Gastroesophageal sphincter (tissue), 4 donors: ENCODE measurements around the gene ESPNL. TPM values are rescaled to one million over a fixed set of nuclear protein-coding genes. Genes with fewer than 3 reads are reported as not detected.
"Not testable (repeated sequence)": the region's sequence is repeated elsewhere in the genome, so short reads cannot be mapped to it uniquely, and the experiment has no call there.

Experiments used
- ATAC-seq: fragments of 150-250 bp; one replicate; pipeline ENCODE4 v1.9.1; 2016; ENCODE audit warnings: mild to moderate bottlenecking, moderate library complexity
- H3K27ac ChIP-seq, 4 donors: fragments of 200-600 bp; sonication (generic) in 3 of 4; 1 replicate in 3 of 4; 2 replicates in 1 of 4; pipeline ENCODE4 v1.5.1; 2016 to 2019
- H3K27me3 ChIP-seq: fragments of 200-600 bp; sonication (generic); one replicate; pipeline ENCODE4 v1.5.1; 2019
- H3K36me3 ChIP-seq, 2 donors: fragments of 200-600 bp; sonication (generic); one replicate each; pipeline ENCODE4 v1.5.1; 2019; ENCODE audit warnings: control low read depth in 1 of 2
- H3K4me1 ChIP-seq, 3 donors: fragments of 200-600 bp; sonication (generic); 1 replicate in 2 of 3; 2 replicates in 1 of 3; pipeline ENCODE4 v1.5.1; 2016 to 2019; ENCODE audit warnings: control low read depth in 2 of 3
- H3K4me3 ChIP-seq, 2 donors: fragments of 200-600 bp; sonication (generic); one replicate each; pipeline ENCODE4 v1.5.1; 2019; ENCODE audit warnings: mild to moderate bottlenecking in 1 of 2, moderate library complexity in 1 of 2
- H3K9me3 ChIP-seq, 3 donors: fragments of 200-600 bp; sonication (generic); one replicate each; pipeline ENCODE4 v1.5.1; 2017 to 2019; ENCODE audit warnings: control low read depth in 2 of 3
- CTCF ChIP-seq, 4 experiments: fragments of 200-600 bp in 2 of 4; fragments of 450-650 bp in 2 of 4; sonication (generic) in 1 of 4; IDR thresholded peaks; one replicate each; pipeline ENCODE4 v1.5.1; 2017 to 2019; ENCODE audit warnings: antibody characterized with exemption in 4 of 4, mild to moderate bottlenecking in 2 of 4, moderate library complexity in 2 of 4
- EP300 ChIP-seq: sonication (generic); formaldehyde crosslinking; IDR thresholded peaks from one replicate; pipeline ENCODE4 v1.6.1; 2017; ENCODE audit warnings: antibody characterized with exemption, mild to moderate bottlenecking
- POLR2A ChIP-seq, 2 donors: fragments of 450-650 bp; IDR thresholded peaks; one replicate each; pipeline ENCODE4 v1.6.1; 2017; ENCODE audit warnings: antibody characterized with exemption in 2 of 2, mild to moderate bottlenecking in 2 of 2, moderate library complexity in 1 of 2
- POLR2AphosphoS5 ChIP-seq: sonication (generic); formaldehyde crosslinking; IDR thresholded peaks from one replicate; pipeline ENCODE4 v1.6.1; 2017; ENCODE audit warnings: antibody characterized with exemption
- WGBS, 2 donors: methylation state at CpG; one replicate each; pipeline ENCODE4 v1.1.5; 2018; ENCODE audit warnings: low coverage in 1 of 2; 5-methylcytosine and 5-hydroxymethylcytosine counted together
- total RNA-seq, 4 donors: library from RNA; depleted of rRNA; stranded (reverse); fragments of >200 nt; gene quantifications; one replicate each; pipeline ENCODE4 v1.1.0, GENCODE V29; 2016

The ESPNL gene
- total RNA-seq, 4 donors from 2014 or later = 0.12 to 3.4 (median 0.31) TPM; not detected in 1

GRCh38 chr2:238114851-238115660 is 14.9 kb downstream of the ESPNL start:
- Histone ChIP-seq H3K27me3 (peaks cover 20% of the 10 kb centered on the region), H3K4me3 (no peak overlapping the region), H3K36me3 (no peaks in the 10 kb centered on the region), H3K9me3 (peaks cover 0 to 9% (median 0%) of the 10 kb centered on the region in 3 donors), H3K27ac (no peak overlapping the region), H3K4me1 (no peaks in the 10 kb centered on the region)
- TF ChIP-seq EP300 = no peak
- TF ChIP-seq POLR2AphosphoS5 = no peak
- no peak for TF ChIP-seq POLR2A (IDR thresholded peaks at IDR 0.05)
- no peak for TF ChIP-seq CTCF (IDR thresholded peaks at IDR 0.05)
- 88 to 100% methylated on average over 2 to 9 of the region's 32 CpGs for WGBS, 2 donors
- no peak for ATAC-seq

DNA sequence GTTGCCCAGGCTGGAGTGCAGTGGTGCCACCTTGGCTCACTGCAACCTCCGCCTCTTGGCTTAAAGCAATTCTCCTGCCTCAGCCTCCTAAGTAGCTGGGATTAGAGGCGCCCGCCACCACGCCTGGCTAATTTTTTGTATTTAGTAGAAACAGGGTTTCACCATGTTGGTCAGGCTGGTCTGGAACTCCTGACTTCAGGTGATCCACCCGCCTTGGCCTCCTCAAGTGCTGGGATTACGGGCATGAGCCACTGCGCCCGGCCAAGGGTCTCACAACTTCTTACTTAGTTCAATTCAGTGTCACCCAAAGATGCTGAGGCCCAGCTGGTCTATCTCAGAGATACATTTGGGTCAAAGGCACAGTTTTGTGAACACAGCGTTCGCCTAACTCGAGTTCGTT is 15.6 kb downstream of the ESPNL start:
- H3K4me3 ChIP-seq, H3K9me3 ChIP-seq, ATAC-seq, H3K36me3 ChIP-seq, H3K4me1 ChIP-seq, H3K27ac ChIP-seq: not testable (repeated sequence)
- H3K27me3 ChIP-seq = peaks cover 20% of the 10 kb centered on the region
- WGBS, 2 donors = 88 to 91% methylated on average over 4 to 8 of the region's 12 CpGs

DNA sequence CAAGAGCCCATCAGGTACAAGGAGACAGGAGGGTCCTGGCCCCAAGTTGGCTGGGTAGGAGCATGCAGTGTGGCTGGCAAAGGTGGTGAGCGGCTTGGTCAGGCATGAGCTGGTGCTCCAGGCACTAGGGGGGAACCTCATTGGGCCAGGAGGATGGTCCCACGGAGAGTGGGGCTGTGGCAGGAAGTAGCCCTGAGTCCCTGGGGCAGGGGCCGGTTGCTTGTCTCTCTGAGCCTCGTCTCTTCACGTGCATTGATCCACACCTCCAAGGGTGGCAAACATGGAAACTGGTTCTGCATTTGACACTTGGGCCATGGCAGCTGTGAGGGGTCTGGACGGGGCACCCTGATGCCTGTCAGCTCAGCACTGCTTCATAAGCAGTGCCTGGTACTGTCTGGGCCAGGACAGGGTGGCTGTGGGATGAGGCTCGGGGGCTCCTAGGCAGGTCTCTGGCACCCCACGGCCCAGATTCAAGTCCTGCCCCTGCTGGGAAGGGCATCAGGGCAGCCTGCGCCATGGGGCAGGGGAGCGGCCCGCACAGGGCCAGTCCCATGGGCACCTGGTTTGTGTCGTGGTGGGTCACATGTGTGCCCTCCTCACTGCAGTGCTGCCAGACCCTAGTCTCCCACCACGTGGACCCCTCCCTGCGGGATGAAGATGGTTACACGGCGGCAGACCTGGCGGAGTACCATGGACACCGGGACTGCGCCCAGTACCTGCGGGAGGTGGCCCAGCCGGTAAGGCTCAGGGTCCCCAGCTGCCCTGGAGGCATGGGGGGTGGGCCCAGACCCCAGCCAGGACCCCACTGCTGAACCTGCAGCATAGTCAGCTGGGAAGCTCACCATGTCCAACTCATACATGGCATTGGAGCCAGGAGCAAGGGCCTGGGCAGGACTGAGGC is 16.4 kb downstream of the ESPNL start:
- Histone ChIP-seq H3K4me3 (no peak overlapping the region), H3K4me1 (no peaks in the 10 kb centered on the region), H3K9me3 (peaks cover 0 to 9% (median 0%) of the 10 kb centered on the region in 3 donors), H3K27ac (no peak overlapping the region), H3K27me3 (peaks cover 20% of the 10 kb centered on the region), H3K36me3 (no peaks in the 10 kb centered on the region)
- no peak for ATAC-seq
- 76% methylated on average over 5 of the region's 21 CpGs; no CpG with 5 or more reads in 1 of the 2 donors for WGBS, 2 donors
- TF ChIP-seq CTCF (IDR thresholded peaks at IDR 0.05) (no peak), POLR2AphosphoS5 (no peak), EP300 (no peak), POLR2A (IDR thresholded peaks at IDR 0.05) (no peak)

GRCh38 chr2:238117199-238118154 is 17.3 kb downstream of the ESPNL start:
- no peaks in the 10 kb centered on the region for H3K36me3 ChIP-seq
- no peak overlapping the region for H3K4me3 ChIP-seq
- H3K27ac ChIP-seq = no peak overlapping the region
- H3K27me3 ChIP-seq = peaks cover 20% of the 10 kb centered on the region
- ATAC-seq = no peak
- 86% methylated on average over 1 of the region's 11 CpGs; no CpG with 5 or more reads in 1 of the 2 donors for WGBS, 2 donors
- no peaks in the 10 kb centered on the region for H3K4me1 ChIP-seq
- TF ChIP-seq POLR2A (IDR thresholded peaks at IDR 0.05) (no peak), EP300 (no peak), POLR2AphosphoS5 (no peak), CTCF (IDR thresholded peaks at IDR 0.05) (no peak)
- H3K9me3 ChIP-seq = peaks cover 0 to 5% (median 0%) of the 10 kb centered on the region in 3 donors
